Upper lobe of right lung (tissue), 1 donor: ENCODE measurements around the gene DROSHA. TPM values are rescaled to one million over a fixed set of nuclear protein-coding genes. Genes with fewer than 3 reads are reported as not detected.

ENCODE experiments used
- ATAC-seq: fragments of 200-7000 bp; cut with Tn5 transposase; one replicate; pipeline ENCODE4 v1.9.1; 2020; ENCODE audit warnings: mild to moderate bottlenecking, moderate library complexity
- DNase-seq: peaks from one replicate; pipeline ENCODE4 v3.0.0-alpha.2; 2020
- H3K27ac ChIP-seq: fragments of 200-600 bp; one replicate; pipeline ENCODE4 v1.8.0; 2022
- H3K27me3 ChIP-seq: fragments of 200-600 bp; one replicate; pipeline ENCODE4 v1.8.0; 2022; ENCODE audit warnings: mild to moderate bottlenecking
- H3K36me3 ChIP-seq: fragments of 200-600 bp; one replicate; pipeline ENCODE4 v1.8.0; 2022
- H3K4me1 ChIP-seq: fragments of 200-600 bp; one replicate; pipeline ENCODE4 v1.8.0; 2022
- H3K4me3 ChIP-seq: fragments of 200-600 bp; one replicate; pipeline ENCODE4 v1.8.0; 2022; ENCODE audit warnings: mild to moderate bottlenecking
- H3K9me3 ChIP-seq: fragments of 200-600 bp; one replicate; pipeline ENCODE4 v1.8.0; 2022
- intact Hi-C: fragments of 100-400 bp; cut with DNase I; formaldehyde crosslinking; loops from one replicate; pipeline ENCODE4 v1.11.0; 2022
- total RNA-seq: library from RNA; stranded (reverse); fragmentation: NEBNext Ultra II Directional; extraction: Animal tissue kit (Norgen Biotek cat#: 25700); gene quantifications from one replicate; pipeline ENCODE4 v1.2.1, GENCODE V29; 2021
- TF ChIP-seq, protein P1 (sequence below): fragments of 200-600 bp; IDR thresholded peaks from one replicate; pipeline ENCODE4 v1.8.0; 2022; ENCODE audit warnings: antibody characterized with exemption
- donor health status: DM: no; HTN: yes; CAD: no; lungs with severe emphysema.

DROSHA gene
- total RNA-seq, 1 donor from 2014 or later, result 50.9 TPM

DNA sequence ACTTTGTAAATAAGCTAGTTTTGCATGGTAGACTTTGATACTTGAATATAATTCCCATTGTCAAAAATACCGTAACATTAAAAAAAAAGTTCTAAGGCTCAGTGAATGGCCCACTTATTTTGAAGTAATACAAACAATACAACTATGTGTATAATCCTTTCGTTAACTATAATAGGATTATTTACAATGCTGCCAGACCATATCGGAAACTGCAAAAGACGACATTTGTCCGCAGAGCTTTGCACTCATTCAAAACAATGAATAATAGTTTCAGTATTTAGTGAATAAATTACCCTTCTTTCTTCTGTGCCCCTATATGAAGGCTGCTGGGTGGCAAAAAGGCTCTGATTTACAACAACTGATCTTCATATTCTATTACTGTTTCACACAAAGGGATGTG is 121.8 kb downstream of the DROSHA start:
- Histone ChIP-seq H3K4me3 (no peak overlapping the region), H3K27ac (no peak overlapping the region), H3K36me3 (peaks cover 60% of the 10 kb centered on the region), H3K9me3 (no peaks in the 10 kb centered on the region), H3K4me1 (no peaks in the 10 kb centered on the region), H3K27me3 (no peaks in the 10 kb centered on the region)
- TF ChIP-seq, protein P1, sequence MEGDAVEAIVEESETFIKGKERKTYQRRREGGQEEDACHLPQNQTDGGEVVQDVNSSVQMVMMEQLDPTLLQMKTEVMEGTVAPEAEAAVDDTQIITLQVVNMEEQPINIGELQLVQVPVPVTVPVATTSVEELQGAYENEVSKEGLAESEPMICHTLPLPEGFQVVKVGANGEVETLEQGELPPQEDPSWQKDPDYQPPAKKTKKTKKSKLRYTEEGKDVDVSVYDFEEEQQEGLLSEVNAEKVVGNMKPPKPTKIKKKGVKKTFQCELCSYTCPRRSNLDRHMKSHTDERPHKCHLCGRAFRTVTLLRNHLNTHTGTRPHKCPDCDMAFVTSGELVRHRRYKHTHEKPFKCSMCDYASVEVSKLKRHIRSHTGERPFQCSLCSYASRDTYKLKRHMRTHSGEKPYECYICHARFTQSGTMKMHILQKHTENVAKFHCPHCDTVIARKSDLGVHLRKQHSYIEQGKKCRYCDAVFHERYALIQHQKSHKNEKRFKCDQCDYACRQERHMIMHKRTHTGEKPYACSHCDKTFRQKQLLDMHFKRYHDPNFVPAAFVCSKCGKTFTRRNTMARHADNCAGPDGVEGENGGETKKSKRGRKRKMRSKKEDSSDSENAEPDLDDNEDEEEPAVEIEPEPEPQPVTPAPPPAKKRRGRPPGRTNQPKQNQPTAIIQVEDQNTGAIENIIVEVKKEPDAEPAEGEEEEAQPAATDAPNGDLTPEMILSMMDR, result no peak
- no peak for DNase-seq
- intact Hi-C loops, result no loop called here
- no peak for ATAC-seq

DNA sequence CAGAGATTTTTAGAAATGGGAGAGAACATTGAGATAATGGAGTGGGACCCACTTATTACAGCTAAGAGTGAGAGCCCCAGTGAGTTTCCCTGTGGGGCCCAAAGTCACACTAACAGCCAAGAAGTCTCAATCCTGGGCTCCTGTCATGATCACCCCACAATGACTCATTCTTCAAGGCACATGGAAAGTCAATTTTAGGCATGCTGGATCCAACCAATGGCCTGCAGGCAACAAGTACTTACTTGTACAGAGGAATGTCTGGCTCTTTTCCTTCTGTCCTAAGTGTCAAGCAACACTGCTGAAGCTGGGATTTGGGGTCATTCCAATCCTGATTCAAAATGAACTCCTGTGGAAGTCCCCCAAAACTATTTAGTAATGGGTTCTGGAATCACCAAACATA is 123.1 kb downstream of the DROSHA start:
- DNase-seq, result no peak
- peak; percentile 50 for ATAC-seq
- Histone ChIP-seq H3K27me3 (no peaks in the 10 kb centered on the region), H3K4me1 (no peaks in the 10 kb centered on the region), H3K27ac (no peak overlapping the region), H3K4me3 (no peak overlapping the region), H3K9me3 (no peaks in the 10 kb centered on the region), H3K36me3 (peaks cover 71% of the 10 kb centered on the region)
- TF ChIP-seq, protein P1, result no peak
- intact Hi-C loops, result no loop called here

DNA sequence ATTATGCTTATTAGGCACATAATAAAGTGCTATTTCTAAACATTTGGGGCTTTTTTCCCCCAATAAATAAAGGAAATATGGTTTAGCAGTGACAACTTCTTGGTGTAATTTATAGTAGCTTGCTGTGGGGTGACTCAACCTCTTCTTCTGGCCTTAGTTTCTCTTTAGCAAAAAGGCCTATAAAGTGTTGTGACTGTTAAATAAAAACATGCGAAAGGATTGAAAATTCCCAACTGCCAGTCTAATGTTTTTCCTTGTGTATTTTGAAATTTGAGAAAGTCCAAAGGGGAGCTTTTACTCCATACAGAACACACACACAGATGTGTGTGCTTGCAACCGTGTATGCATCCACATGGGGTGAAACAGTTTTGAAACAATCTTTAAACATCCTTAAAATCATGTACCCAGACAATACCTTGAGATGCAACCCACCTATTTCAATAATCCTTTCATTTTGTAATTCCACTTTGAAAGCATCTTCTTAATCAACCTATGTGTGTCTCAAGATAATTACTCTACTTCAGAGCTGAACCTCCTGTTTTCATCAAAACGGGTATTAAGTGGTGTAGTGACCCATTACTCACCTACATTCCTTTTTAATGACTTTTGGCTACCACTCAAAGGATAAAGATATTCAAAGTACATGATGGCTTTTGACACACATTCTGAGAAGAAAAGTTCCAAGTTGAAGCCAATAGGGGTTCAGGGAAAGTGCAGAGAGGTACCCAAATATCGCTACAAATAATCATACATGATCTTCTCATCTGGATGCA is 123.8 kb downstream of the DROSHA start:
- H3K27ac ChIP-seq, result no peak overlapping the region
- H3K36me3 ChIP-seq, result peaks cover 69% of the 10 kb centered on the region
- no peaks in the 10 kb centered on the region for H3K4me1 ChIP-seq
- no peak for DNase-seq
- ATAC-seq, result no peak
- intact Hi-C loops, result no loop called here
- H3K4me3 ChIP-seq, result no peak overlapping the region
- H3K9me3 ChIP-seq, result no peaks in the 10 kb centered on the region
- TF ChIP-seq, protein P1, result no peak
- H3K27me3 ChIP-seq, result no peaks in the 10 kb centered on the region

DNA sequence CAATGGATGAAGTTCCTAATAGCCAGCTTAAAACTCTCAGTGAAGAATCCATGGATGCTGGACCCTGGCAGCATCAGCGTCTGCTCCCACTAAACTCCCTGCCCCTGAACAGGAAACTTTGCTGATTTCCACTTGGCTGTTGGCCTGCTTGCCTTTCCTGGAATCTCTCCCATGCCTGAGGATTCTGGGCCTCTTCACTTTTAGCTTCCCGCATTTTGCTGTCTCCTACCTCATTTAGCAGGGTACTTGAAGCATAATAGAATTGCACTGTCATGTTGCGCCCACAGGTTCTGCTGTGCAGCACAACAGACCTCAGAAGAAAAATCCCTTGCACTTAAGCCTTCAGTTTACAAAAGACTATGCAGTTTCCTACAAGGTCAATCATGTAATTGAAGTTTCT is 127.6 kb downstream of the DROSHA start:
- Histone ChIP-seq H3K9me3 (no peaks in the 10 kb centered on the region), H3K36me3 (peaks cover 86% of the 10 kb centered on the region), H3K4me3 (no peak overlapping the region), H3K27me3 (no peaks in the 10 kb centered on the region), H3K4me1 (no peaks in the 10 kb centered on the region), H3K27ac (no peak overlapping the region)
- intact Hi-C loops, result no loop called here
- TF ChIP-seq, protein P1, result no peak
- ATAC-seq (no peak), DNase-seq (no peak)

DNA sequence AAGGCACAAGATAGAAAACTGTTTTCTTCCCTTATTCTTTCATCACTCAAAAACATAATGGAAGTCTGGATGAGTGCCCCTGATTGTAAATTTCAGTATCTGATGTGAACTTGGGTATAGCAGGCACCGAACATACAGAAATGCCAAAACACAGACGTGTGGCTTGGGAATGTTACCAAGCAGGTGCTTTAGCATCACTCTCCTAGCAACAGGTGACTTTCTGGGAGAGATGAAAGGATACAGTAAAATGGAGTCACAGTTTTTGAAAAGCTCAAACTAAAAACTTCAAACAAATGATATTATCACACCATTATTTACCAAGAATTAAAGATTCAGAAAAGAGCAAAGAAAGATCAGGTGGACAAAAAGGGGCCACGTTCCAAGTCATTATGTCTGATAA is 130.2 kb downstream of the DROSHA start:
- Histone ChIP-seq H3K4me1 (no peaks in the 10 kb centered on the region), H3K27me3 (no peaks in the 10 kb centered on the region), H3K27ac (no peak overlapping the region), H3K9me3 (no peaks in the 10 kb centered on the region), H3K4me3 (no peak overlapping the region), H3K36me3 (peaks cover 59% of the 10 kb centered on the region)
- intact Hi-C loops, result no loop called here
- TF ChIP-seq, protein P1, result no peak
- DNase-seq (no peak), ATAC-seq (no peak)
